ENCODE results near the gene CTCFL.

The CTCFL gene

GRCh38 chr20:57559658-57560553, 35.0 kb upstream of the CTCFL start:
- DNase-seq (ENCODE audit: low read depth in 2 of 2): no peak

- no peak for DNase-seq (ENCODE audit: low read depth in 2 of 2)
Measured at GRCh38 chr20:57559289-57559634, 34.3 kb upstream of the CTCFL start.

DNA sequence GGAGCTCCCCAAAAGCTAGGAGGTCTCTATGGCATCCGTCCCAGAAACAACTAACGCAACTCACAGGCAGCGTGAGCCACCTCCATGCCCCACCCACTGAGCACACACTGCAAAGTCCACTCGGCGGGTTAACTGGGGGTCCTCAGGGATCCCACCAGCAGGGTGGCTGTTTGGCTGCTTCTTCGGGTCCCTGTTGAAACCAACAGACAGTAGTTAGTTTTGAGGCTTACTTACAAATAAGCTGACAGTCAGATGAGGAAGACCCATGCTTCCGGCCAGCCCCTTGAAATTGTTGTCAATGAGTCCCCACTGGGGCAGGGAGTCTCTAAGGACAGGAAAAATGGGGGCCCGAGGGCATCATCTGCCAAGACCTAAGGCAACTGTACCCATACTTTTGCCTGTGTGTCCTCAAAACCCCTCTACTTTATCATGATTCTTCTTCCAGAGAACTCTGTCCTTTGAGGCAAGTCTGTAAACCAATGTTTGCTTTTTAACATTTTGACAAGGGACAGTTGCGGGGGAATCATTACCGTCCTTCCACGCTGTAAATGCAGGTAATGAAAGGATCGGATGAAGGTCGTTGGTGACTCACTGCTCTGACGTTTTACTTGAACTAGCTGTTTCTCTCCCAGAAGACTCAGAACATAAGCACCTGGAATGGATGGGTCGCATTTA, 33.8 kb upstream of the CTCFL start:
- DNase-seq (ENCODE audit: low read depth in 2 of 2): no peak

DNA sequence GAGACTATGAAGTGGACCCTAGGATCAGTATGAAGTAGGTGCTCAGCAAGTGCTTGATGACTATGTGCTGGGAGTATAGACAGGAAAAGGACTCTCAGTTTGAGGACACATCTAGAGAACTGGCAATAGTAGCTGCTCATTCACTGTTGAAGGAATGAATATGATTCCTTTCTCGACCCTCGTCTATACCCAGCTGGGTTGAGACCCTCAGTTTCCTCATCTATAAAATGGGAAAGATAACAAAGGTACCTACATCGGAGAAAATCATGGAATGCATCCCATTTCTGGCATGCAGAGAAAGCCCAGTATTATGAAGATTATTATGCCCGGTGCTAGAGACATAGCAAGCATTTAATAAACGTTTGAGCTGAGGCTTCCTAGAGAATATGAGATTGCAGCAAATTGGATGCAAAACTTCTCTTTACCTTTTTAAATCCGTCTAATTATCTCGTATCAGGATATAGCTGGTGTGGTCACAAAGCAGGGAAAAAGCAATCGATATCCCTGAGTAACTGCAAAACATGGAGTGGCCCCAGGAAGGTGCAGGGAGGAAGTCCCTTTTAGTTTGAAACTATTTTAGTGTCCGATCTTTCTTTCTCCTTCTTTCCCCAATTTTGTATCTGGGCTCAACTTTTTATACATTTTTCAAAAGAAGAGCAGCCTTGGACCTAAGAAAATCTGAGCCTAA, 33.1 kb upstream of the CTCFL start:
- DNase-seq (ENCODE audit: low read depth in 2 of 2): no peak

- no peak for DNase-seq (ENCODE audit: low read depth in 2 of 2)
Measured at GRCh38 chr20:57556980-57557274, 32.0 kb upstream of the CTCFL start.

DNA sequence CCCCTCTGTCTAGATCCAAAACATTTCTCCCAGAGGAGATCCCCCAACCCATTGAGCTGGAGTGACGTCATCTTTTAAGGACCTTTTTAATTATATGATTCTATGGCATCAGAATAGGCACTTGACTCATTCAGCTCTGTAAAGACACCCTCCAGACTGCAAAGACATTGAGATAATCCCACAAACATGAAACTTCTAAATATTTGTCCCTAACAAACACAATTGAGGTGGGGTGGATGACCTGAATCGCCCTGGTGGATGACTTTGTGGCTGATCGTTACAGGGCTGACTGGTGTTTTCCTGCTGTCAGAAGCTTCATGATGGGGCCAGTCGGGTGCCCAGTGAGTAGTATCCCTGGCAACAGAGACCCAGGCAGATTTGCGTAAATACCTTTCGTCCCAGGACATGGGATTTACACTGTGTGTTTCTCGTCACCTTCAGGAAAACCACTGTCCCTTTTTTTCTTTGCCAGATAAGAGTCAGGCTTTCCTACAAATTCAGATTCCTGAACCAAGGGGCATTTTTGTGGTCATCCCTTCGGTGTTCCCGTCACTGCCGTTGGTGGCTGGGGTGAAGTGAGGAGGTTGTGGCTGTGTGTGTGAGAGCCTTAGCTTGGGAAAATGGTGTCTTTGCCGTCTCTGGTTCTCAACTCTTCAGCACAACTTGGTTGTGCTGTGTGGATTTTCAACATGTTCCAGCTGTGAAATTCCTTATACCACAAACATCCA, 30.7 kb upstream of the CTCFL start:
- no peak for DNase-seq (ENCODE audit: low read depth in 2 of 2)

DNA sequence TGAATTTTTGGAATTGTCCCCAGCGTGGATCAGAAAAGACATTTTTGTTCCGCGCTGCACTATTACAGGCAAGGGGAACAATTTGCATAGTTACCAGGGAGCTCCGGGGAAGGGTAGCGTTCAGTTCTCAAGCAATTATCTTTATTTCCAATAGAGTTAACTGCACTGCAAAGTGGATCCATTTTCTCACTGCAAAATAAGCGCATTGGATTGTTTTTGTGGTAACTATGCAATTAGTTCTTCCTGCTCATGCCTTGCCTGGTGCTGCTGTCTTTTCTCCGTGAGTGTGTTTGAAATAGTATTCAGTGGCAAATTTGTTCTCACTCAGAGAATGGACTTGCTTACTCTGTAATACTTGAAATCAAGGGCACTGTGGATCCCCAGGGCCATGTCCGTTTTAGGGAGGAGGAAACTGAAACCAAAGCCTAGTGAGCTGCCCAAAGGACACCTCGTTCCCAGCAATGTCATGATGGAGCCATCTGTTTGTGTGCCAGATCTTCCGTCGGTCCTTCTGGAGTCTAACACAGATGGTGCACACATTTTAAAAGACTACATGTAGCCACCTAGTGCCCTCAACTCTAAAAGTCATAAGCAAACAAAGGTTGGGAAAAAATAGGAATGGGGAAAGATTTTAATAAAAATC, 28.6 kb upstream of the CTCFL start:
- no peak for DNase-seq (ENCODE audit: low read depth in 2 of 2)

- DNase-seq (ENCODE audit: low read depth in 2 of 2): no peak
Measured at GRCh38 chr20:57552471-57552870, 27.5 kb upstream of the CTCFL start.

DNA sequence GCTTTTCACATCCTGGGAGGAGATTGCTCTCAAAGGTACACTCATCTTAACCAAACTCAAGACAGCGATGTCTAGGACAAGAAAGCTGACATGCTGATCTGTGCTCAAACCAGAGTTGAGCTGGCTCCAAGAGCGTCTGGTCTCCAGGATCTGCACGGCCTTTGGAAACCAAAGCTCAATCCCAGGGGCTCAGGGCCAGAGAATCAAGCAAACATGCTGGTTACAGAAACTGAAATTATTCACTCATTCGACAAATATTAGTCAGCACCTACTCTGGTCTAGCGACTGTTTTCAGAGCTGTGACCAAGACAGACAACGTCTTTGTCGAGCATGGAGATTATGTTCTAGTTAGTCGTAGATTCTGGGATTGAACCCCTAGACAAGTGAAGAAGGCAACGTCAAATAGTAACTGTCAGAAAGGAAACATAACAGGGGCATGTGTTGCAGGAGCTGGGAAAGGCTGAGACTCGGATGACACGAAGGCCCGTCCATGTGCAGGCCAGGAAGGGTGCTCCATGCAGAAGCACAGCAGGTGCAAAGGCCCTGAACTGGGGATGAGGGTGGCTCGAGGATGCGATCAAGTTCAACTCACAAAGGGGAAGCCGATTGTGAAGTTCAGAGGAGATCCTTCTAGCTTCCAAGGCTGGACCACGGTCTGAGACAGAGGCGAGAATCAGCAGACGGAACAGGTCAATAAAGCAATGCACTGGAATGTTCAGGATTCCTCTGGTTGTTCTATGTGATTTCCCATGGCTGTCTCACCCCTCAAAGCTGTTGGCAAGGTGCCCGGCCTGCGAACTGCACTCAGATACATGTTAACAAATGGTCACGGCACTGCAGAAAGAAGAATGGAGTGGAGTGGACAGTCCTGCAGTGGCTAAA, 23.5 kb upstream of the CTCFL start:
- no peak for DNase-seq (ENCODE audit: low read depth in 2 of 2)

GRCh38 chr20:57546956-57547649, 22.2 kb upstream of the CTCFL start:
- DNase-seq (ENCODE audit: low read depth in 2 of 2): no peak

- no peak for DNase-seq (ENCODE audit: low read depth in 2 of 2)
Measured at GRCh38 chr20:57545927-57546662, 21.2 kb upstream of the CTCFL start.

- no peak for DNase-seq (ENCODE audit: low read depth in 2 of 2)
Measured at GRCh38 chr20:57544838-57545564, 20.1 kb upstream of the CTCFL start.

DNA sequence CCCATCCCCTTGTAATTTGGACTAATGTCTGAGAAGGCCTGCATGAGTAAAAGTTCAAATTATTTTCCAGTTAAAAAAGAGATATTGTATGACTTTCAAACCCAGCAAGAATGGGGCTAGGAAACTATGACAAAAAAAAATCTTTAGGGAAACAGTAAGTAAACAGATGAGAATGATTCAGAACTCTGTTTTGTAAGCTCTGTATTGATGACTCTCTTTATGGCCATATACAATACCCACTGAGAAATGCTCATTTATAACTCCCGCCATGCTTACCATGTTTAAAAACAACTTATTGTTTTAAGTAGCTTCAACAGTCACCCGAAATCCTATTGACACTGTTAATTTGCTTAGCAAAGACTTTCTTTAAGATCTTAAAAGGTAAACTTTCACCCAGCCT, 18.8 kb upstream of the CTCFL start:
- no peak for DNase-seq (ENCODE audit: low read depth in 2 of 2)

GRCh38 chr20:57540890-57541580, 16.1 kb upstream of the CTCFL start:
- no peak for DNase-seq (ENCODE audit: low read depth in 2 of 2)

DNA sequence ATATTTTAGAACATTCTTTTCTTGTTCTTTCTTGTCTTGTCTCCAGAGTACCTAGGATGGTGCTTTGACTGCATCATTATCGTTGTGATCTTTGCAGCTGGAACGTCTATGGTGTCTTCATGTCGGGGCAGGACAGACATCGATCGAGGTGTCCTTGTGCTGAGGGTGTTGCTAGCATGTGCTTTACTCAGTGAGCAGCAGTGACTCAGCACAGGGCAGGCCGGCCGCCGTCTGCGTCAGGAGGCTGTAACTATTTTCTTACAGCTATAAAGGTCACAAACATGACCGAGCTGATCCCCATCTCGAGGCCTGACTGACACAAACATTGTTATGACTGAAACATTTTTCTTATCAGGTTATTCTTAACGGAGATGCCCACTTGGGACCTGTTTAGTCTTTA, 14.9 kb upstream of the CTCFL start:
- no peak for DNase-seq (ENCODE audit: low read depth in 2 of 2)

- DNase-seq (ENCODE audit: low read depth in 2 of 2): no peak
Measured at GRCh38 chr20:57537822-57538221, 12.9 kb upstream of the CTCFL start.

- DNase-seq (ENCODE audit: low read depth in 2 of 2): no peak
Measured at GRCh38 chr20:57536771-57537724, 12.1 kb upstream of the CTCFL start.

Measured in stimulated activated CD8-positive, alpha-beta memory T cell treated with anti-CD3 and anti-CD28 coated beads, Interleukin-15, amount 100 ng/mL, for 4 hours (primary cell).